DND-41 (cell line): ENCODE results near the gene RBM20.

Source experiments
- EZH2 ChIP-seq: IDR thresholded peaks from 3 replicates; pipeline ENCODE4 v1.6.1; 2012; ENCODE audit warnings: borderline replicate concordance, low read depth, mild to moderate bottlenecking, moderate library complexity, low read length, inconsistent platforms; ENCODE audit not compliant: severe bottlenecking
- TF ChIP-seq, protein P1 (sequence below): IDR thresholded peaks from 2 replicates; pipeline ENCODE4 v1.5.1; 2012; ENCODE audit warnings: borderline replicate concordance, low read length, moderate library complexity, mild to moderate bottlenecking; ENCODE audit not compliant: poor library complexity, severe bottlenecking; ENCODE audit errors: extremely low read depth

DNA sequence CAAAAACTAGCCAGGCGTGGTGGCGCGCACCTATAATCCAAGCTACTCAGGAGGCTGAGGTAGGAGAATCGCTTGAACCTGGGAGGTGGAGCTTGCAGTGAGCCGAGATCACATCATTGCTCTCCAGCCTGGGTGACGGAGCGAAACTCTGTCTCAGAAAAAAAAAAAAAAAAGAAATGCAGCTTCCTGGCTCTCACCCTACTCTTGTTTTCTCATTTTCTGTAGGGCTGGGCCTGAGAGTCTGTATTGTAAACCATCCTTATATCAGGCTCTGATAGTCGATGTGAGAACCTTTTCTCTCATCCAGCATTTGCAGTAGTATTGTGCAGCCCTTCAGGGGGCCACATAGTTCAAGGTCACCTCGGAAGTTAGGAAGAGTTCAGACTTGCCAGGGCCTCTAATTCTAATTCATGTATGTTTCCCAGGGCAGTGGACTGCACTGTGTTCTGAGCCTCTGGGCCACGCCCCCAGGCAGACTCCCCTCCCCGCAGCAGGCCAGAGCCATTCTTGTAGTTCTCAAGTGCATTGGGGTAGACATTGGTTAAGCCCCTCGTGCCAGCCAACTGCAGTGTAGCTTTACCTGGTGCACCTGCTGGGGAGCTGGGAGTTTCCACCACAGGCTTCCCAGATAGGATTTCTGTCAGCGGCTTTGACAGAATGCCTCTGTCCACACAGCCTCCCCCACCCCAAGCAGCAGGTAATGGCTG, 189.3 kb downstream of the RBM20 start:
- TF ChIP-seq, protein P1, sequence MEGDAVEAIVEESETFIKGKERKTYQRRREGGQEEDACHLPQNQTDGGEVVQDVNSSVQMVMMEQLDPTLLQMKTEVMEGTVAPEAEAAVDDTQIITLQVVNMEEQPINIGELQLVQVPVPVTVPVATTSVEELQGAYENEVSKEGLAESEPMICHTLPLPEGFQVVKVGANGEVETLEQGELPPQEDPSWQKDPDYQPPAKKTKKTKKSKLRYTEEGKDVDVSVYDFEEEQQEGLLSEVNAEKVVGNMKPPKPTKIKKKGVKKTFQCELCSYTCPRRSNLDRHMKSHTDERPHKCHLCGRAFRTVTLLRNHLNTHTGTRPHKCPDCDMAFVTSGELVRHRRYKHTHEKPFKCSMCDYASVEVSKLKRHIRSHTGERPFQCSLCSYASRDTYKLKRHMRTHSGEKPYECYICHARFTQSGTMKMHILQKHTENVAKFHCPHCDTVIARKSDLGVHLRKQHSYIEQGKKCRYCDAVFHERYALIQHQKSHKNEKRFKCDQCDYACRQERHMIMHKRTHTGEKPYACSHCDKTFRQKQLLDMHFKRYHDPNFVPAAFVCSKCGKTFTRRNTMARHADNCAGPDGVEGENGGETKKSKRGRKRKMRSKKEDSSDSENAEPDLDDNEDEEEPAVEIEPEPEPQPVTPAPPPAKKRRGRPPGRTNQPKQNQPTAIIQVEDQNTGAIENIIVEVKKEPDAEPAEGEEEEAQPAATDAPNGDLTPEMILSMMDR, result no peak
- TF ChIP-seq EZH2, result no peak
